ENCODE measurements around the gene C11orf16.
"Not testable (repeated sequence)": the region's sequence is repeated elsewhere in the genome, so short reads cannot be mapped to it uniquely, and the experiment has no call there.

C11orf16 gene

GRCh38 chr11:8941341-8942103 is 8.8 kb upstream of the C11orf16 start:
- H3K4me1 Mint-ChIP-seq, result peaks cover 10% of the 10 kb centered on the region
- H3K9me3 Mint-ChIP-seq, result no peaks in the 10 kb centered on the region
- H3K27ac Mint-ChIP-seq, result peak overlapping the region in 1 of 3 experiments; percentile 44
- no peaks in the 10 kb centered on the region for H3K36me3 Mint-ChIP-seq (ENCODE audit: low read depth)
- H3K4me3 Mint-ChIP-seq, result no peak overlapping the region
- TF ChIP-seq, protein P1, sequence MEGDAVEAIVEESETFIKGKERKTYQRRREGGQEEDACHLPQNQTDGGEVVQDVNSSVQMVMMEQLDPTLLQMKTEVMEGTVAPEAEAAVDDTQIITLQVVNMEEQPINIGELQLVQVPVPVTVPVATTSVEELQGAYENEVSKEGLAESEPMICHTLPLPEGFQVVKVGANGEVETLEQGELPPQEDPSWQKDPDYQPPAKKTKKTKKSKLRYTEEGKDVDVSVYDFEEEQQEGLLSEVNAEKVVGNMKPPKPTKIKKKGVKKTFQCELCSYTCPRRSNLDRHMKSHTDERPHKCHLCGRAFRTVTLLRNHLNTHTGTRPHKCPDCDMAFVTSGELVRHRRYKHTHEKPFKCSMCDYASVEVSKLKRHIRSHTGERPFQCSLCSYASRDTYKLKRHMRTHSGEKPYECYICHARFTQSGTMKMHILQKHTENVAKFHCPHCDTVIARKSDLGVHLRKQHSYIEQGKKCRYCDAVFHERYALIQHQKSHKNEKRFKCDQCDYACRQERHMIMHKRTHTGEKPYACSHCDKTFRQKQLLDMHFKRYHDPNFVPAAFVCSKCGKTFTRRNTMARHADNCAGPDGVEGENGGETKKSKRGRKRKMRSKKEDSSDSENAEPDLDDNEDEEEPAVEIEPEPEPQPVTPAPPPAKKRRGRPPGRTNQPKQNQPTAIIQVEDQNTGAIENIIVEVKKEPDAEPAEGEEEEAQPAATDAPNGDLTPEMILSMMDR (IDR thresholded peaks at IDR 0.05; ENCODE audit: unreplicated experiment in 3 of 3), result no peak
- peaks cover 4% of the 10 kb centered on the region for H3K27me3 Mint-ChIP-seq (ENCODE audit: low read depth)

- Mint-ChIP-seq H3K4me1 (peaks cover 21% of the 10 kb centered on the region), H3K4me3 (no peak overlapping the region), H3K27me3 (ENCODE audit: low read depth) (peaks cover 4% of the 10 kb centered on the region), H3K9me3 (no peaks in the 10 kb centered on the region), H3K36me3 (ENCODE audit: low read depth) (no peaks in the 10 kb centered on the region), H3K27ac (no peak overlapping the region)
- TF ChIP-seq, protein P1 (IDR thresholded peaks at IDR 0.05; ENCODE audit: unreplicated experiment in 3 of 3), result no peak
Measured at GRCh38 chr11:8937659-8938058, 4.9 kb upstream of the C11orf16 start.

DNA sequence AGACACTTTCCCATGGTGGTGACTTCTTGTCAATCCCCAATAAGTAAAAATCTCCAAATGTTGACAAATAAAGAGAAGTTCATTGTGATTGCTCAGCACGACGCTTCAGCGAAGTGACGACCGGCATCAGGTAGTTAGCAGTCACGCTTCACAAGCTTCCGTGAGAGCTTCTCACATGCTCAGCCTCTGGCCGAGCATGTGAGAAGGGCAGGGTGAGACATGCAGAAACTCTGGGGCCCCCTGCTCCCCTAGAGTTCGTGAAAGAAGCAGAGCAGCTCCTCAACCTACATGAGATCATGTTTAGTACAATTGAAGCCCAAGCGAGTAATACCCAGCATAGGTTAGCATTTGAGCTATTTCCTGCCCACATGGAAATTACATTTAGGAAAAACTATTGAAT is 4.4 kb upstream of the C11orf16 start:
- peaks cover 7% of the 10 kb centered on the region for H3K27me3 Mint-ChIP-seq (ENCODE audit: low read depth)
- TF ChIP-seq, protein P1 (IDR thresholded peaks at IDR 0.05; ENCODE audit: unreplicated experiment in 3 of 3), result no peak
- H3K4me3 Mint-ChIP-seq, result no peak overlapping the region
- H3K4me1 Mint-ChIP-seq, result peaks cover 25% of the 10 kb centered on the region
- H3K27ac Mint-ChIP-seq, result peak overlapping the region in 1 of 3 experiments; percentile 45
- no peaks in the 10 kb centered on the region for H3K9me3 Mint-ChIP-seq
- no peaks in the 10 kb centered on the region for H3K36me3 Mint-ChIP-seq (ENCODE audit: low read depth)

DNA sequence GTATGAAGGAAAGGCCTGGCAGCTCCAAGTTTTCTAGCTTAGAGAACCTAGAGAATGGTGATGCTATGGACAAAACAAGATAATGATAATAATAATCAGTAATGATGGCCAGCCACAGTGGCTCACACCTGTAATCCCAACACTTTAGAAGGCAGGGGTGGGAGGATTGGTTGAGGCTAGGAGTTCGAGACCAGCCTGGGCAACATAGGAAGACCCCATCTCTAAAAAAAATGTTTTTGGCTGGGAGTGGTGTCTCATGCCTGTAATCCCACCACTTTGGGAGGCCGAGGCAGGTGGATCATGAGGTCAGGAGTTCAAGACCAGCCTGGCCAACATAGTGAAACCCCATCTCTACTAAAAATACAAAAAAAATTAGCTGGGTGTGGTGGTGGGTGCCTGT is 3.0 kb upstream of the C11orf16 start:
- not testable (repeated sequence) for H3K36me3 Mint-ChIP-seq (ENCODE audit: low read depth); H3K9me3 Mint-ChIP-seq; H3K27me3 Mint-ChIP-seq (ENCODE audit: low read depth); H3K4me3 Mint-ChIP-seq
- H3K4me1 Mint-ChIP-seq, result peaks cover 15% of the 10 kb centered on the region
- peak overlapping the region in 1 of 3 experiments; percentile 22 for H3K27ac Mint-ChIP-seq

- Mint-ChIP-seq H3K27me3 (ENCODE audit: low read depth) (peaks cover 7% of the 10 kb centered on the region), H3K9me3 (no peaks in the 10 kb centered on the region)
Measured at GRCh38 chr11:8934742-8935488, 2.2 kb upstream of the C11orf16 start.

GRCh38 chr11:8933931-8934330 is 1.2 kb upstream of the C11orf16 start:
- Mint-ChIP-seq H3K27me3 (ENCODE audit: low read depth) (peaks cover 7% of the 10 kb centered on the region), H3K4me1 (peaks cover 15% of the 10 kb centered on the region)
- TF ChIP-seq, protein P1 (IDR thresholded peaks at IDR 0.05; ENCODE audit: unreplicated experiment in 3 of 3), result no peak

More at GRCh38 chr11:8934742-8935488, 2.2 kb upstream of the C11orf16 start:
- Mint-ChIP-seq H3K4me3 (peak overlapping the region in 2 of 3 experiments; percentile 6 to 7), H3K36me3 (ENCODE audit: low read depth) (no peaks in the 10 kb centered on the region), H3K4me1 (peaks cover 15% of the 10 kb centered on the region), H3K27ac (peak overlapping the region in 2 of 3 experiments; percentile 3 to 22)
- TF ChIP-seq, protein P1 (IDR thresholded peaks at IDR 0.05; ENCODE audit: unreplicated experiment in 3 of 3), result no peak

More at GRCh38 chr11:8933931-8934330, 1.2 kb upstream of the C11orf16 start:
- Mint-ChIP-seq H3K4me3 (no peak overlapping the region), H3K36me3 (ENCODE audit: low read depth) (no peaks in the 10 kb centered on the region), H3K9me3 (no peaks in the 10 kb centered on the region), H3K27ac (no peak overlapping the region)

Measured in nephron (organoid).